PFSK-1 (cell line): ENCODE measurements around the gene ENOPH1.

ENCODE experiments used
- FOXP2 ChIP-seq: optimal IDR thresholded peaks from 2 replicates; pipeline ENCODE3; 2011; ENCODE audit warnings: borderline replicate concordance, control low read depth, inconsistent platforms; ENCODE audit not compliant: insufficient read depth; ENCODE audit errors: extremely low read length, extremely low read depth
- POLR2AphosphoS5 ChIP-seq: IDR thresholded peaks from 2 replicates; pipeline ENCODE4 v1.6.1; 2012; ENCODE audit warnings: low read depth, mild to moderate bottlenecking, control low read depth, low read length, moderate library complexity
- SIN3A ChIP-seq: IDR thresholded peaks from 2 replicates; pipeline ENCODE4 v1.6.1; 2012; ENCODE audit warnings: mild to moderate bottlenecking, low read length, moderate library complexity, borderline replicate concordance; ENCODE audit not compliant: insufficient read depth
- TAF1 ChIP-seq: IDR thresholded peaks from 2 replicates; pipeline ENCODE4 v1.6.1; 2012; ENCODE audit warnings: low read length, control low read depth, borderline replicate concordance; ENCODE audit not compliant: insufficient read depth
- TF ChIP-seq, protein P1 (sequence below), 2 experiments: IDR thresholded peaks; 2 replicates each; pipeline versions ENCODE4 v1.6.1 to v1.8.0; 2011 to 2012; ENCODE audit warnings: low read depth in 2 of 2, low read length in 2 of 2, control low read depth in 1 of 2, inconsistent platforms in 1 of 2, mild to moderate bottlenecking in 1 of 2, moderate library complexity in 1 of 2; ENCODE audit not compliant: insufficient read depth in 1 of 2

DNA sequence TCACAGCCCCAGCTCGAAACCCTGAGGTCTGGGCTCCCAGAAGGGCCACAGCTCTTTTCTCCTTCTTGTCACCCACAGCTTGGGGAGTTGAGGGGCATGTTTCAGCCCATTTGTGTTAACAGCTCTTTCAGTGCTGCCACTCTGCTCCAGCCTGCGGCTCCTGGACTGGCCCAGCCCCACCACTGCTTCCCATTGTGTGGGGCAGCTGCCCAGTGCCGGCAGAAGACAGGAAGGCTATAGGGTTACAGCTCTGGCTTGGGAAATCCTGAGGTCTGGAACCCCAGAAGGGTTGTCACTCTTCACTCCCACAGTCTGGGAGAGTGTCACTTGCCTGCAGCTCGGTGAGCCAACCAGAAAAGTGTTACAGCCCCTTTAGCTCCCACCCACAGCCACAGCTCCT is 49.6 kb upstream of the ENOPH1 start:
- TF ChIP-seq TAF1 (no peak), POLR2AphosphoS5 (no peak), SIN3A (no peak), FOXP2 (no peak)
- TF ChIP-seq, protein P1, sequence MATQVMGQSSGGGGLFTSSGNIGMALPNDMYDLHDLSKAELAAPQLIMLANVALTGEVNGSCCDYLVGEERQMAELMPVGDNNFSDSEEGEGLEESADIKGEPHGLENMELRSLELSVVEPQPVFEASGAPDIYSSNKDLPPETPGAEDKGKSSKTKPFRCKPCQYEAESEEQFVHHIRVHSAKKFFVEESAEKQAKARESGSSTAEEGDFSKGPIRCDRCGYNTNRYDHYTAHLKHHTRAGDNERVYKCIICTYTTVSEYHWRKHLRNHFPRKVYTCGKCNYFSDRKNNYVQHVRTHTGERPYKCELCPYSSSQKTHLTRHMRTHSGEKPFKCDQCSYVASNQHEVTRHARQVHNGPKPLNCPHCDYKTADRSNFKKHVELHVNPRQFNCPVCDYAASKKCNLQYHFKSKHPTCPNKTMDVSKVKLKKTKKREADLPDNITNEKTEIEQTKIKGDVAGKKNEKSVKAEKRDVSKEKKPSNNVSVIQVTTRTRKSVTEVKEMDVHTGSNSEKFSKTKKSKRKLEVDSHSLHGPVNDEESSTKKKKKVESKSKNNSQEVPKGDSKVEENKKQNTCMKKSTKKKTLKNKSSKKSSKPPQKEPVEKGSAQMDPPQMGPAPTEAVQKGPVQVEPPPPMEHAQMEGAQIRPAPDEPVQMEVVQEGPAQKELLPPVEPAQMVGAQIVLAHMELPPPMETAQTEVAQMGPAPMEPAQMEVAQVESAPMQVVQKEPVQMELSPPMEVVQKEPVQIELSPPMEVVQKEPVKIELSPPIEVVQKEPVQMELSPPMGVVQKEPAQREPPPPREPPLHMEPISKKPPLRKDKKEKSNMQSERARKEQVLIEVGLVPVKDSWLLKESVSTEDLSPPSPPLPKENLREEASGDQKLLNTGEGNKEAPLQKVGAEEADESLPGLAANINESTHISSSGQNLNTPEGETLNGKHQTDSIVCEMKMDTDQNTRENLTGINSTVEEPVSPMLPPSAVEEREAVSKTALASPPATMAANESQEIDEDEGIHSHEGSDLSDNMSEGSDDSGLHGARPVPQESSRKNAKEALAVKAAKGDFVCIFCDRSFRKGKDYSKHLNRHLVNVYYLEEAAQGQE (IDR thresholded peaks at IDR 0.05; ENCODE audit: insufficient read depth in 1 of 2, low read depth in 2 of 2, low read length in 2 of 2): no peak
